SK-N-SH (cell line): ENCODE data around the gene DDX25. TPM values are rescaled to one million over a fixed set of nuclear protein-coding genes. Genes with fewer than 3 reads are reported as not detected.

ENCODE experiments used
- CTCF ChIA-PET: fragments of 300-600, 350-600 bp; formaldehyde crosslinking; extraction: SDS; loops from one replicate; lab custom pipeline; 2021; lab: Yijun Ruan, JAX
- POLR2A ChIA-PET: fragments of 350-600 bp; sonication (Branson Sonifier 250); formaldehyde crosslinking; extraction: SDS; loops from one replicate; lab custom pipeline; 2020; ENCODE audit warnings: antibody characterized with exemption, inconsistent platforms; lab: Yijun Ruan, JAX
- DNase-seq: peaks from one replicate; pipeline ENCODE4 v3.0.0; 2012
- H2AFZ ChIP-seq: fragments of 200-600 bp; sonication (generic); 2 replicates; pipeline ENCODE4 v1.8.1; 2016; ENCODE audit warnings: antibody characterized with exemption, mild to moderate bottlenecking, low read depth
- H3F3A ChIP-seq: fragments of 200-600 bp; sonication (generic); replicated peaks from 2 replicates; pipeline ENCODE3; 2016; ENCODE audit warnings: antibody characterized with exemption, mild to moderate bottlenecking; ENCODE audit not compliant: insufficient read depth
- H3K27ac ChIP-seq, 2 experiments: fragments of 200-500 bp in 1 of 2; fragments of 200-600 bp in 1 of 2; sonication (Bioruptor generic) in 1 of 2; sonication (generic), shearing (Covaris generic) in 1 of 2; 2 replicates each; pipeline versions ENCODE4 v1.5.1 to v1.6.1; 2014 to 2016; ENCODE audit warnings: low read depth in 2 of 2, inconsistent platforms in 1 of 2, low read length in 1 of 2, mild to moderate bottlenecking in 1 of 2, mixed read lengths in 1 of 2
- H3K27me3 ChIP-seq: fragments of 200-600 bp; sonication (generic), shearing (Covaris generic); 2 replicates; pipeline ENCODE4 v1.6.1; 2016; ENCODE audit warnings: mixed run types; ENCODE audit not compliant: insufficient read depth
- H3K36me3 ChIP-seq, 2 experiments: fragments of 200-500 bp in 1 of 2; fragments of 200-600 bp in 1 of 2; sonication (Bioruptor generic) in 1 of 2; sonication (generic) in 1 of 2; replicated peaks in 1 of 2; 2 replicates each; pipeline versions ENCODE3 to v1.5.1; 2014 to 2016; ENCODE audit warnings: low read length in 1 of 2, mild to moderate bottlenecking in 1 of 2; ENCODE audit not compliant: insufficient read depth in 2 of 2, control insufficient read depth in 1 of 2
- H3K4me1 ChIP-seq, 2 experiments: fragments of 200-500 bp in 1 of 2; fragments of 200-600 bp in 1 of 2; sonication (Bioruptor generic) in 1 of 2; sonication (generic), shearing (Covaris generic) in 1 of 2; 2 replicates each; pipeline versions ENCODE4 v1.5.1 to v1.6.1; 2014 to 2016; ENCODE audit warnings: low read depth in 1 of 2, low read length in 1 of 2, mixed run types in 1 of 2; ENCODE audit not compliant: insufficient read depth in 2 of 2, control insufficient read depth in 1 of 2
- H3K4me2 ChIP-seq: fragments of 200-600 bp; sonication (generic), shearing (Covaris generic); 2 replicates; pipeline ENCODE4 v1.6.1; 2017; ENCODE audit warnings: mixed run types
- H3K4me3 ChIP-seq, 2 experiments: fragments of 200-500 bp in 1 of 2; fragments of 200-600 bp in 1 of 2; sonication (Bioruptor generic) in 1 of 2; sonication (generic), shearing (Covaris generic) in 1 of 2; 2 replicates each; pipeline versions ENCODE4 v1.5.1 to v1.8.1; 2014 to 2016; ENCODE audit warnings: low read depth in 2 of 2, inconsistent platforms in 1 of 2, low read length in 1 of 2, mild to moderate bottlenecking in 1 of 2, mixed read lengths in 1 of 2, moderate library complexity in 1 of 2
- H3K79me2 ChIP-seq: fragments of 200-600 bp; sonication (generic); 2 replicates; pipeline ENCODE4 v1.8.1; 2017; ENCODE audit warnings: mild to moderate bottlenecking; ENCODE audit not compliant: insufficient read depth
- H3K9ac ChIP-seq: fragments of 200-600 bp; sonication (generic); 2 replicates; pipeline ENCODE4 v1.6.1; 2017; ENCODE audit warnings: mixed run types
- H3K9me2 ChIP-seq: fragments of 200-600 bp; sonication (generic); 2 replicates; pipeline ENCODE4 v1.6.1; 2017; ENCODE audit warnings: mixed run types
- H3K9me3 ChIP-seq: fragments of 200-600 bp; sonication (generic); 2 replicates; pipeline ENCODE4 v1.6.1; 2017; ENCODE audit warnings: mixed run types, mild to moderate bottlenecking, moderate library complexity
- H4K20me1 ChIP-seq: fragments of 200-600 bp; sonication (generic); 2 replicates; pipeline ENCODE4 v1.6.1; 2017; ENCODE audit warnings: mild to moderate bottlenecking, mixed run types; ENCODE audit not compliant: insufficient read depth
- CHD2 ChIP-seq: fragments of 150-350 bp; IDR thresholded peaks from 2 replicates; pipeline ENCODE4 v1.6.1; 2018; ENCODE audit warnings: low read length; ENCODE audit not compliant: partially characterized antibody
- EZH2phosphoT487 ChIP-seq: fragments of 200-600 bp; sonication (generic); IDR thresholded peaks from 2 replicates; pipeline ENCODE4 v1.6.1; 2017; ENCODE audit warnings: low read depth, mixed run types, mild to moderate bottlenecking, antibody characterized with exemption, moderate library complexity, borderline replicate concordance
- FOXJ3 ChIP-seq: sonication (generic); formaldehyde crosslinking; IDR thresholded peaks from 2 replicates; pipeline ENCODE4 v1.5.1; 2020; ENCODE audit warnings: mild to moderate bottlenecking, missing genetic modification reagents
- FOXM1 ChIP-seq: IDR thresholded peaks from 2 replicates; pipeline ENCODE4 v1.4.0; 2012; ENCODE audit warnings: low read depth, mild to moderate bottlenecking
- GABPA ChIP-seq: IDR thresholded peaks from 2 replicates; pipeline ENCODE4 v1.4.0; 2012; ENCODE audit warnings: low read depth, mild to moderate bottlenecking
- GATA2 ChIP-seq: sonication (generic); formaldehyde crosslinking; IDR thresholded peaks from 2 replicates; pipeline ENCODE4 v1.5.0; 2020; ENCODE audit warnings: mild to moderate bottlenecking, missing genetic modification reagents
- IRF3 ChIP-seq: fragments of 150-350 bp; IDR thresholded peaks from 2 replicates; pipeline ENCODE4 v1.6.1; 2016; ENCODE audit warnings: mild to moderate bottlenecking, low read depth, low read length
- RAD21 ChIP-seq: IDR thresholded peaks from 2 replicates; pipeline ENCODE4 v1.6.1; 2012; ENCODE audit warnings: mild to moderate bottlenecking, low read length
- RCOR1 ChIP-seq: fragments of 150-350 bp; IDR thresholded peaks from 2 replicates; pipeline ENCODE4 v1.6.1; 2017; ENCODE audit warnings: antibody characterized with exemption, low read length
- SMC3 ChIP-seq: IDR thresholded peaks from 2 replicates; pipeline ENCODE4 v1.6.1; 2012; ENCODE audit warnings: low read depth, low read length, improper control_type of control experiment
- TEAD4 ChIP-seq: IDR thresholded peaks from 2 replicates; pipeline ENCODE4 v1.4.0; 2012; ENCODE audit warnings: mild to moderate bottlenecking, borderline replicate concordance; ENCODE audit not compliant: insufficient read depth
- USF1 ChIP-seq: IDR thresholded peaks from 2 replicates; pipeline ENCODE4 v1.4.0; 2012; ENCODE audit warnings: low read depth, borderline replicate concordance
- YY1 ChIP-seq: IDR thresholded peaks from 2 replicates; pipeline ENCODE4 v1.4.0; 2012; ENCODE audit warnings: low read depth, mild to moderate bottlenecking
- WGBS: methylation state at CpG from one replicate; pipeline ENCODE4 v1.1.6; 2017; ENCODE audit warnings: low lambda C conversion rate; 5-methylcytosine and 5-hydroxymethylcytosine counted together
- polyA plus RNA-seq, 3 experiments: library from polyadenylated mRNA; depleted of rRNA; stranded (reverse); fragments of >200 nt; gene quantifications; 2 replicates each; pipeline ENCODE4 v1.2.3, GENCODE V29; 2012
- TF ChIP-seq, protein P1 (sequence below): fragments of 200-600 bp; sonication (generic); IDR thresholded peaks from 2 replicates; pipeline ENCODE4 v1.6.1; 2017; ENCODE audit warnings: antibody characterized with exemption, mild to moderate bottlenecking, moderate library complexity

Gene DDX25
- polyA plus RNA-seq, 1 of the 3 experiments (the other 2 are of a cell fraction) = 0.12 TPM

- no peak for DNase-seq
- Histone ChIP-seq H3K9me2 (no peaks in the 10 kb centered on the region), H3K9ac (no peak overlapping the region), H2AFZ (no peak overlapping the region), H3F3A (no peaks in the 10 kb centered on the region), H3K4me3 (no peak overlapping the region), H3K79me2 (no peaks in the 10 kb centered on the region), H3K27ac (no peak overlapping the region), H3K4me2 (no peak overlapping the region), H4K20me1 (no peaks in the 10 kb centered on the region), H3K36me3 (no peaks in the 10 kb centered on the region), H3K4me1 (peaks cover 0 to 25% of the 10 kb centered on the region in 2 experiments; a peak in 2 of 4 replicates), H3K9me3 (no peaks in the 10 kb centered on the region), H3K27me3 (no peaks in the 10 kb centered on the region)
- POLR2A ChIA-PET = no interaction called here
- TF ChIP-seq FOXM1 (no peak), GATA2 (CRISPR knock-in tag) (no peak), USF1 (no peak), TEAD4 (no peak), GABPA (no peak), IRF3 (no peak), FOXJ3 (CRISPR knock-in tag) (no peak), CHD2 (no peak), SMC3 (no peak), RAD21 (no peak), EZH2phosphoT487 (no peak), YY1 (no peak)
- TF ChIP-seq, protein P1, sequence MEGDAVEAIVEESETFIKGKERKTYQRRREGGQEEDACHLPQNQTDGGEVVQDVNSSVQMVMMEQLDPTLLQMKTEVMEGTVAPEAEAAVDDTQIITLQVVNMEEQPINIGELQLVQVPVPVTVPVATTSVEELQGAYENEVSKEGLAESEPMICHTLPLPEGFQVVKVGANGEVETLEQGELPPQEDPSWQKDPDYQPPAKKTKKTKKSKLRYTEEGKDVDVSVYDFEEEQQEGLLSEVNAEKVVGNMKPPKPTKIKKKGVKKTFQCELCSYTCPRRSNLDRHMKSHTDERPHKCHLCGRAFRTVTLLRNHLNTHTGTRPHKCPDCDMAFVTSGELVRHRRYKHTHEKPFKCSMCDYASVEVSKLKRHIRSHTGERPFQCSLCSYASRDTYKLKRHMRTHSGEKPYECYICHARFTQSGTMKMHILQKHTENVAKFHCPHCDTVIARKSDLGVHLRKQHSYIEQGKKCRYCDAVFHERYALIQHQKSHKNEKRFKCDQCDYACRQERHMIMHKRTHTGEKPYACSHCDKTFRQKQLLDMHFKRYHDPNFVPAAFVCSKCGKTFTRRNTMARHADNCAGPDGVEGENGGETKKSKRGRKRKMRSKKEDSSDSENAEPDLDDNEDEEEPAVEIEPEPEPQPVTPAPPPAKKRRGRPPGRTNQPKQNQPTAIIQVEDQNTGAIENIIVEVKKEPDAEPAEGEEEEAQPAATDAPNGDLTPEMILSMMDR = no peak
- WGBS = 84% methylated on average over 3 of the region's 4 CpGs
- CTCF ChIA-PET = interaction anchor here (1.2 to 6.0 kb wide), 5 partner anchors 10 to 254 kb away, joined by 3 to 55 read pairs (median 9); no protein-coding TSS in a partner anchor
These were observed 35.8 kb downstream of the DDX25 start for GRCh38 chr11:125940145-125940544.

DNA sequence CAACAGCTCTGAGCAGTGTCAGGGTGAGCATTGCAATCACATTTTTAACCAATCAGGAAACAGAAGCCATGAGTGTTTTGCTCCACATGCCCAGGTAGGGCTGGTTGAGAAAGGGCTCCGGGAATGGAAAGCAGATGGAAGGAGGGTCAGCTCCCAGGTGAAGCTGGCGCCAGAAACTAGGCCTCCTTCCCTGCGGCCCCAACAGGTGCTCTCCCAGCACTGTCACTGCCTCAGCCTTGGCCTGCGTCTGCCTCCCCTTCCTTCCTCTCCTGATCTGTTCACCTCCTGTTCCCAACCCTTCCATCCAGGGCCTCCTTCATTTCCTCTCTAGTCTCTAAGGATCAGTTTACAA lies 36.9 kb downstream of the DDX25 start:
- WGBS = 94% methylated on average over 4 of the region's 4 CpGs
- Histone ChIP-seq H3K4me2 (no peak overlapping the region), H3K79me2 (no peaks in the 10 kb centered on the region), H3F3A (no peaks in the 10 kb centered on the region), H4K20me1 (no peaks in the 10 kb centered on the region), H3K9me3 (no peaks in the 10 kb centered on the region), H3K4me1 (peaks cover 0 to 15% of the 10 kb centered on the region in 2 experiments; a peak in 2 of 4 replicates), H3K27ac (no peak overlapping the region), H3K27me3 (no peaks in the 10 kb centered on the region), H3K9ac (no peak overlapping the region), H3K9me2 (no peaks in the 10 kb centered on the region), H3K36me3 (no peaks in the 10 kb centered on the region), H3K4me3 (no peak overlapping the region), H2AFZ (no peak overlapping the region)
- ChIA-PET POLR2A (interaction anchor here (1.0 kb wide), 1 partner anchor 173 kb away, joined by 3 read pairs; no protein-coding TSS in a partner anchor), CTCF (interaction anchor here (0.7 to 6.0 kb wide), 14 partner anchors 9 to 257 kb away, joined by 3 to 55 read pairs (median 4); no protein-coding TSS in a partner anchor)
- TF ChIP-seq RCOR1 (no peak), USF1 (no peak), CHD2 (no peak)
- TF ChIP-seq, protein P1 = no peak
- DNase-seq = no peak
